ENCODE results near the gene INTS1. TPM values are rescaled to one million over a fixed set of nuclear protein-coding genes. Genes with fewer than 3 reads are reported as not detected.
A peak's percentile ranks its signal among the peaks of the same experiment; 100 is the strongest.
"Not testable (repeated sequence)": the region's sequence is repeated elsewhere in the genome, so short reads cannot be mapped to it uniquely, and the experiment has no call there.

INTS1 gene
- total RNA-seq, 6 experiments from 2014 or later, result 84.0 to 104 (median 89.5) TPM

- Mint-ChIP-seq H3K27ac (no peak overlapping the region), H3K9me3 (no peaks in the 10 kb centered on the region), H3K4me1 (ENCODE audit: low read depth) (no peaks in the 10 kb centered on the region), H3K4me3 (no peak overlapping the region), H3K36me3 (ENCODE audit: low read depth) (peaks cover 6% of the 10 kb centered on the region; the same call in 1 of the 2 replicates), H3K27me3 (ENCODE audit: insufficient read depth) (peaks cover 1% of the 10 kb centered on the region)
- TF ChIP-seq CTCF (IDR thresholded peaks at IDR 0.05), result no peak
- DNase-seq, result no peak
Measured at GRCh38 chr7:1444214-1444924, 59.8 kb downstream of the INTS1 start.

- H3K27ac Mint-ChIP-seq; DNase-seq; H3K27me3 Mint-ChIP-seq (ENCODE audit: insufficient read depth); H3K4me3 Mint-ChIP-seq; H3K36me3 Mint-ChIP-seq (ENCODE audit: low read depth); H3K4me1 Mint-ChIP-seq (ENCODE audit: low read depth); H3K9me3 Mint-ChIP-seq: not testable (repeated sequence)
Measured at GRCh38 chr7:1443587-1444200, 60.5 kb downstream of the INTS1 start.

GRCh38 chr7:1442355-1443124, 61.6 kb downstream of the INTS1 start:
- no peak for TF ChIP-seq CTCF (IDR thresholded peaks at IDR 0.05)
- no peak overlapping the region for H3K27ac Mint-ChIP-seq
- no peak overlapping the region for H3K4me3 Mint-ChIP-seq
- 0 out of 2 replicates have a peak, but pooled peaks cover 3% of the 10 kb centered on the region for H3K9me3 Mint-ChIP-seq
- H3K4me1 Mint-ChIP-seq (ENCODE audit: low read depth), result no peaks in the 10 kb centered on the region
- peaks cover 1% of the 10 kb centered on the region for H3K27me3 Mint-ChIP-seq (ENCODE audit: insufficient read depth)
- DNase-seq, result no peak
- H3K36me3 Mint-ChIP-seq (ENCODE audit: low read depth), result peaks cover 9% of the 10 kb centered on the region; the same call in 1 of the 2 replicates

GRCh38 chr7:1441615-1442354, 62.4 kb downstream of the INTS1 start:
- Mint-ChIP-seq H3K36me3 (ENCODE audit: low read depth) (peaks cover 9% of the 10 kb centered on the region; the same call in 1 of the 2 replicates), H3K4me1 (ENCODE audit: low read depth) (no peaks in the 10 kb centered on the region), H3K27ac (no peak overlapping the region), H3K9me3 (0 out of 2 replicates have a peak, but pooled peaks cover 3% of the 10 kb centered on the region), H3K4me3 (no peak overlapping the region), H3K27me3 (ENCODE audit: insufficient read depth) (peaks cover 1% of the 10 kb centered on the region)
- DNase-seq, result no peak
- TF ChIP-seq CTCF (IDR thresholded peaks at IDR 0.05), result peak; percentile 49

GRCh38 chr7:1440620-1441019, 63.6 kb downstream of the INTS1 start:
- H3K36me3 Mint-ChIP-seq (ENCODE audit: low read depth), result peaks cover 9% of the 10 kb centered on the region; the same call in 1 of the 2 replicates
- H3K9me3 Mint-ChIP-seq, result 0 out of 2 replicates have a peak, but pooled peaks cover 3% of the 10 kb centered on the region

More at GRCh38 chr7:1440620-1441019, 63.6 kb downstream of the INTS1 start:
- H3K4me1 Mint-ChIP-seq (ENCODE audit: low read depth), result no peaks in the 10 kb centered on the region
- peaks cover 1% of the 10 kb centered on the region for H3K27me3 Mint-ChIP-seq (ENCODE audit: insufficient read depth)
- no peak overlapping the region for H3K4me3 Mint-ChIP-seq
- no peak overlapping the region for H3K27ac Mint-ChIP-seq
- no peak for DNase-seq
- TF ChIP-seq CTCF (IDR thresholded peaks at IDR 0.05), result no peak
